Fibroblast of lung (primary cell): ENCODE data around the gene PCDH15.

Experiments
- CTCF ChIP-seq, 2 donors: IDR thresholded peaks in 1 of 2; conservative IDR thresholded peaks in 1 of 2; 1 replicate in 1 of 2; 2 replicates in 1 of 2; pipeline ENCODE4 v1.5.1; 2011 to 2012; ENCODE audit warnings: low read length in 2 of 2, control low read depth in 1 of 2, inconsistent platforms in 1 of 2, low read depth in 1 of 2, mild to moderate bottlenecking in 1 of 2
- EZH2 ChIP-seq: IDR thresholded peaks from 2 replicates; pipeline ENCODE4 v1.5.1; 2012; ENCODE audit warnings: low read length, control low read depth, mild to moderate bottlenecking; ENCODE audit errors: missing control alignments

GRCh38 chr10:54335296-54335695 is 465.7 kb downstream of the PCDH15 start:
- no peak for TF ChIP-seq CTCF (conservative IDR thresholded peaks at IDR 0.05 in 1 of 2, IDR thresholded peaks at IDR 0.05 in 1 of 2; ENCODE audit: low read depth in 1 of 2, low read length in 2 of 2)
- no peak for TF ChIP-seq EZH2
